ENCODE results near the gene ZNF23. TPM values are rescaled to one million over a fixed set of nuclear protein-coding genes. Genes with fewer than 3 reads are reported as not detected.

ZNF23 gene
- total RNA-seq, 2 donors from 2014 or later = 6.1 to 6.8 TPM

DNA sequence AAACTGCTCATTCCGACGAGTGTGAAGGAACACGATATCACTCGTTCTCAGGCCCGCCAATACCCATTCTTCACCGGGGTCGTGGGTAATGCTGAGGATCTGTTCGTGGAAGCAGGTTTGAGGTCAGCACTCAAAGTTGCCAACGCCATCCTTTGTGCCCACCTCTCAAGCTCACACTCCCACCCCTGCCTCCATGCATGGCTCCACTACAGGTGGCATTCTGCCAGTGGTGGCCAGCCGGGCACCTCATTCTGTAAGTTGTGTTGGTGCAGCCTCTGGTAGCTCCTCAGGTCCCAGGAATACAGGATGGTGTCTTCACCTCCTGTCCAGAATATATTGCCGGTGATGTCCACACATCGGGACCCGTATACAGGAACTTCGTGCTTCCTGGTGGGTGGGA lies 30.9 kb downstream of the ZNF23 start:
- Histone ChIP-seq H3K27ac (no peak overlapping the region), H3K9me3 (no peaks in the 10 kb centered on the region), H3K4me3 (no peak overlapping the region), H3K4me1 (replicated peaks) (no peaks in the 10 kb centered on the region), H3K27me3 (replicated peaks; ENCODE audit: insufficient read depth) (no peaks in the 10 kb centered on the region), H3K36me3 (no peaks in the 10 kb centered on the region)
- WGBS = 88% methylated on average over 14 of the region's 14 CpGs
- no peak for DNase-seq (ENCODE audit: low spot score)
- TF ChIP-seq POLR2AphosphoS5 (IDR thresholded peaks at IDR 0.05) (no peak), POLR2A (IDR thresholded peaks at IDR 0.05) (no peak)
- intact Hi-C loops (cut with DNase I) = no loop called here

DNA sequence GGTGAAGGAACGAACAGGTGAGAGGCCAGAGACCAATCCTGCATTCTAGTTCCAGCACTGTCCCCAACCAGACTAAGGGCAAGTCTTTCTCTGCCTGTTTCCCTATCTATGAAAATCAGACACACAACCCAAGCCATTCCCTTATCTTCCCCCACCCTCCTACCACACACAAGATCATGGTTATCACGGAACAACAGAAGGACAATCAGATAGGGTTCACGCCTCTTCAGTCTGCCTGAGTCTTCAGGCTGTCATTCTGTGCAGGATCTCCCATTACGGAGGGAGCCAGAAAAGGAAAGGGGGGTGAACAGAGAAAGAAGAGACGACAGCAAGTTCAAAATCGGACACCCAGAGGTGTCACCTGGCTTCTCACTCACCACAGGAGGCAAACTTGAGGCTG lies 31.3 kb downstream of the ZNF23 start:
- H3K4me1 ChIP-seq (replicated peaks) = no peaks in the 10 kb centered on the region
- intact Hi-C loops (cut with DNase I) = no loop called here
- no peak for DNase-seq (ENCODE audit: low spot score)
- H3K4me3 ChIP-seq = no peak overlapping the region
- WGBS = 70% methylated on average over 6 of the region's 6 CpGs
- no peak for TF ChIP-seq POLR2AphosphoS5 (IDR thresholded peaks at IDR 0.05)
- no peaks in the 10 kb centered on the region for H3K36me3 ChIP-seq
- no peak overlapping the region for H3K27ac ChIP-seq
- H3K9me3 ChIP-seq = no peaks in the 10 kb centered on the region
- no peaks in the 10 kb centered on the region for H3K27me3 ChIP-seq (replicated peaks; ENCODE audit: insufficient read depth)

- no peak overlapping the region for H3K27ac ChIP-seq
- H3K4me3 ChIP-seq = no peak overlapping the region
- WGBS = 79% methylated on average over 3 of the region's 3 CpGs
- intact Hi-C loops (cut with DNase I) = no loop called here
- no peak for DNase-seq (ENCODE audit: low spot score)
- H3K27me3 ChIP-seq (replicated peaks; ENCODE audit: insufficient read depth) = no peaks in the 10 kb centered on the region
- H3K36me3 ChIP-seq = no peaks in the 10 kb centered on the region
- H3K4me1 ChIP-seq (replicated peaks) = no peaks in the 10 kb centered on the region
- TF ChIP-seq POLR2A (IDR thresholded peaks at IDR 0.05) = no peak
- TF ChIP-seq, protein P1, sequence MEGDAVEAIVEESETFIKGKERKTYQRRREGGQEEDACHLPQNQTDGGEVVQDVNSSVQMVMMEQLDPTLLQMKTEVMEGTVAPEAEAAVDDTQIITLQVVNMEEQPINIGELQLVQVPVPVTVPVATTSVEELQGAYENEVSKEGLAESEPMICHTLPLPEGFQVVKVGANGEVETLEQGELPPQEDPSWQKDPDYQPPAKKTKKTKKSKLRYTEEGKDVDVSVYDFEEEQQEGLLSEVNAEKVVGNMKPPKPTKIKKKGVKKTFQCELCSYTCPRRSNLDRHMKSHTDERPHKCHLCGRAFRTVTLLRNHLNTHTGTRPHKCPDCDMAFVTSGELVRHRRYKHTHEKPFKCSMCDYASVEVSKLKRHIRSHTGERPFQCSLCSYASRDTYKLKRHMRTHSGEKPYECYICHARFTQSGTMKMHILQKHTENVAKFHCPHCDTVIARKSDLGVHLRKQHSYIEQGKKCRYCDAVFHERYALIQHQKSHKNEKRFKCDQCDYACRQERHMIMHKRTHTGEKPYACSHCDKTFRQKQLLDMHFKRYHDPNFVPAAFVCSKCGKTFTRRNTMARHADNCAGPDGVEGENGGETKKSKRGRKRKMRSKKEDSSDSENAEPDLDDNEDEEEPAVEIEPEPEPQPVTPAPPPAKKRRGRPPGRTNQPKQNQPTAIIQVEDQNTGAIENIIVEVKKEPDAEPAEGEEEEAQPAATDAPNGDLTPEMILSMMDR (IDR thresholded peaks at IDR 0.05) = no peak
- TF ChIP-seq POLR2AphosphoS5 (IDR thresholded peaks at IDR 0.05) = no peak
- H3K9me3 ChIP-seq = no peaks in the 10 kb centered on the region
Observed at GRCh38 chr16:71429581-71429980, 32.5 kb downstream of the ZNF23 start.

- no peaks in the 10 kb centered on the region for H3K9me3 ChIP-seq
- intact Hi-C loops (cut with DNase I) = no loop called here
- no peak for DNase-seq (ENCODE audit: low spot score)
- H3K27ac ChIP-seq = no peak overlapping the region
- H3K36me3 ChIP-seq = no peaks in the 10 kb centered on the region
- no peaks in the 10 kb centered on the region for H3K27me3 ChIP-seq (replicated peaks; ENCODE audit: insufficient read depth)
- H3K4me1 ChIP-seq (replicated peaks) = no peaks in the 10 kb centered on the region
- 92% methylated on average over 2 of the region's 2 CpGs for WGBS
- no peak overlapping the region for H3K4me3 ChIP-seq
- TF ChIP-seq POLR2A (IDR thresholded peaks at IDR 0.05) = no peak
- TF ChIP-seq, protein P1 (IDR thresholded peaks at IDR 0.05) = no peak
- no peak for TF ChIP-seq POLR2AphosphoS5 (IDR thresholded peaks at IDR 0.05)
Observed at GRCh38 chr16:71428883-71429282, 33.2 kb downstream of the ZNF23 start.

GRCh38 chr16:71428385-71428784 lies 33.7 kb downstream of the ZNF23 start:
- intact Hi-C loops (cut with DNase I) = no loop called here
- no peak overlapping the region for H3K4me3 ChIP-seq
- no peak for TF ChIP-seq POLR2A (IDR thresholded peaks at IDR 0.05)
- TF ChIP-seq, protein P1 (IDR thresholded peaks at IDR 0.05) = no peak
- TF ChIP-seq POLR2AphosphoS5 (IDR thresholded peaks at IDR 0.05) = no peak

GRCh38 chr16:71426880-71427615 lies 35.0 kb downstream of the ZNF23 start:
- H3K4me1 ChIP-seq (replicated peaks) = no peaks in the 10 kb centered on the region
- H3K27ac ChIP-seq = no peak overlapping the region
- intact Hi-C loops (cut with DNase I) = no loop called here
- TF ChIP-seq, protein P1 (IDR thresholded peaks at IDR 0.05) = no peak
- TF ChIP-seq POLR2AphosphoS5 (IDR thresholded peaks at IDR 0.05) (no peak), POLR2A (IDR thresholded peaks at IDR 0.05) (no peak)
- H3K4me3 ChIP-seq = no peak overlapping the region
- H3K27me3 ChIP-seq (replicated peaks; ENCODE audit: insufficient read depth) = no peaks in the 10 kb centered on the region
- H3K9me3 ChIP-seq = no peaks in the 10 kb centered on the region
- 63% methylated on average over 12 of the region's 12 CpGs for WGBS
- H3K36me3 ChIP-seq = no peaks in the 10 kb centered on the region
- no peak for DNase-seq (ENCODE audit: low spot score)

More at GRCh38 chr16:71428385-71428784, 33.7 kb downstream of the ZNF23 start:
- Histone ChIP-seq H3K4me1 (replicated peaks) (no peaks in the 10 kb centered on the region), H3K9me3 (no peaks in the 10 kb centered on the region), H3K27ac (no peak overlapping the region), H3K27me3 (replicated peaks; ENCODE audit: insufficient read depth) (no peaks in the 10 kb centered on the region), H3K36me3 (no peaks in the 10 kb centered on the region)
- no peak for DNase-seq (ENCODE audit: low spot score)

All from prostate gland (tissue), 2 donors.